HepG2 (cell line): ENCODE measurements around the gene OR2V2. TPM values are rescaled to one million over a fixed set of nuclear protein-coding genes. Genes with fewer than 3 reads are reported as not detected.

Experiments
- ATAC-seq: fragments of 200-7000 bp; cut with Tn5 transposase; 3 replicates; pipeline ENCODE4 v1.9.1; 2020; ENCODE audit warnings: mild to moderate bottlenecking, moderate library complexity
- BruUV-seq: library from RNA; stranded (reverse); fragments of 400-500 nt; replicated peaks from 2 replicates; lab custom pipeline; 2021; lab: Mats Ljungman, UMichigan
- CTCF ChIA-PET: fragments of 300-600 bp; formaldehyde crosslinking; extraction: SDS; loops from one replicate; lab custom pipeline; 2021; ENCODE audit warnings: low total read pairs, inconsistent platforms, low intra/inter-chr PET ratio; lab: Yijun Ruan, JAX
- POLR2A ChIA-PET: fragments of 350-600 bp; sonication (Branson Sonifier 250); formaldehyde crosslinking; loops from one replicate; lab custom pipeline; 2020; ENCODE audit warnings: antibody characterized with exemption, inconsistent platforms; lab: Yijun Ruan, JAX
- DNase-seq: peaks from one replicate; pipeline ENCODE4 v3.0.0-alpha.2; 2015; ENCODE audit warnings: low spot score
- FAIRE-seq: peaks from 3 replicates; lab custom pipeline; 2011; peaks lifted over from hg19 to GRCh38; lab: Jason Lieb, UNC
- H2AFZ ChIP-seq: one replicate; pipeline ENCODE4 v1.6.1; 2011; ENCODE audit warnings: low read length, inconsistent platforms
- H3K27ac ChIP-seq: fragments of 300-600 bp; 3 replicates; pipeline ENCODE4 v1.8.0; 2011; ENCODE audit warnings: mixed run types, mild to moderate bottlenecking, mixed read lengths, low read length, inconsistent platforms; ENCODE audit not compliant: insufficient read depth; ENCODE audit errors: extremely low read length
- H3K27me3 ChIP-seq, 2 experiments: fragments of 200-600 bp in 1 of 2; 2 replicates in 1 of 2; 3 replicates in 1 of 2; pipeline versions ENCODE4 v1.6.0 to v1.8.0; 2011; ENCODE audit warnings: low read length in 2 of 2, mild to moderate bottlenecking in 2 of 2, moderate library complexity in 2 of 2, inconsistent platforms in 1 of 2; ENCODE audit not compliant: insufficient read depth in 2 of 2, control insufficient read depth in 1 of 2
- H3K36me3 ChIP-seq, 2 experiments: fragments of 200-600 bp in 1 of 2; replicated peaks in 1 of 2; 2 replicates in 1 of 2; 3 replicates in 1 of 2; pipeline versions ENCODE4 v1.5.1 to v1.8.0; 2011; ENCODE audit warnings: low read length in 2 of 2, inconsistent platforms in 1 of 2; ENCODE audit not compliant: insufficient read depth in 2 of 2, control insufficient read depth in 1 of 2
- H3K4me1 ChIP-seq: 2 replicates; pipeline ENCODE4 v1.5.1; 2012; ENCODE audit warnings: low read length, inconsistent platforms; ENCODE audit not compliant: insufficient read depth
- H3K4me2 ChIP-seq: 2 replicates; pipeline ENCODE4 v1.6.0; 2011; ENCODE audit warnings: low read depth, low read length, inconsistent platforms
- H3K4me3 ChIP-seq, 3 experiments: fragments of 200-600 bp in 1 of 3; sonication (generic), shearing (Covaris generic) in 1 of 3; replicated peaks in 1 of 3; 2 replicates each; pipeline ENCODE4 v1.5.1; 2011 to 2016; ENCODE audit warnings: low read length in 3 of 3, inconsistent platforms in 2 of 3, low read depth in 2 of 3, mild to moderate bottlenecking in 2 of 3, control low read depth in 1 of 3, mixed read lengths in 1 of 3; ENCODE audit not compliant: insufficient read depth in 1 of 3
- H3K79me2 ChIP-seq: one replicate; pipeline ENCODE4 v1.6.1; 2011; ENCODE audit warnings: low read length, inconsistent platforms; ENCODE audit not compliant: insufficient read depth
- H3K9ac ChIP-seq: 2 replicates; pipeline ENCODE4 v1.6.0; 2011; ENCODE audit warnings: mild to moderate bottlenecking, low read depth, low read length, inconsistent platforms; ENCODE audit not compliant: insufficient read depth
- H3K9me3 ChIP-seq: 2 replicates; pipeline ENCODE4 v1.5.1; 2012; ENCODE audit warnings: mild to moderate bottlenecking, low read length
- H4K20me1 ChIP-seq: 2 replicates; pipeline ENCODE4 v1.6.0; 2011; ENCODE audit warnings: inconsistent platforms, mild to moderate bottlenecking, low read length, moderate library complexity; ENCODE audit not compliant: insufficient read depth
- DNMT1 ChIP-seq: sonication (generic); formaldehyde crosslinking; IDR thresholded peaks from 2 replicates; pipeline ENCODE4 v1.5.1; 2020; ENCODE audit warnings: mild to moderate bottlenecking, missing genetic modification reagents
- IRX3 ChIP-seq: sonication (generic); formaldehyde crosslinking; IDR thresholded peaks from 2 replicates; pipeline ENCODE4 v1.8.1; 2023; ENCODE audit warnings: mild to moderate bottlenecking, low read depth, missing genetic modification reagents, borderline replicate concordance
- NFE2 ChIP-seq: sonication (generic); formaldehyde crosslinking; IDR thresholded peaks from 2 replicates; pipeline ENCODE4 v1.4.0; 2020; ENCODE audit warnings: missing genetic modification reagents
- RNF219 ChIP-seq: sonication (generic); formaldehyde crosslinking; IDR thresholded peaks from 2 replicates; pipeline ENCODE4 v1.5.0; 2020; ENCODE audit warnings: mild to moderate bottlenecking, missing genetic modification reagents
- ZSCAN22 ChIP-seq: sonication (generic); formaldehyde crosslinking; IDR thresholded peaks from 2 replicates; pipeline ENCODE4 v1.4.0; 2020; ENCODE audit warnings: mild to moderate bottlenecking, missing genetic modification reagents
- ZXDC ChIP-seq: sonication (generic); formaldehyde crosslinking; IDR thresholded peaks from 2 replicates; pipeline ENCODE4 v1.5.0; 2020; ENCODE audit warnings: mild to moderate bottlenecking, missing genetic modification reagents
- WGBS: methylation state at CpG from one replicate; pipeline ENCODE4 v1.1.6; 2017; ENCODE audit warnings: low lambda C conversion rate; 5-methylcytosine and 5-hydroxymethylcytosine counted together
- in situ Hi-C: cut with HindIII; loops from 2 replicates; pipeline ENCODE4 v1.10.0; 2017; ENCODE audit warnings: low pct_unique_long_range_greater_than_20kb; ENCODE audit not compliant: extremely low pct_ligation_motif_present
- intact Hi-C: fragments of 100-400 bp; cut with micrococcal nuclease; formaldehyde crosslinking; loops from one replicate; pipeline ENCODE4 v1.10.0; 2022; ENCODE audit not compliant: unreplicated experiment
- polyA plus RNA-seq, 8 experiments: library from polyadenylated mRNA; depleted of rRNA in 3 of 8; stranded (reverse) in 7 of 8; unstranded in 1 of 8; fragments of >200 nt; fragmentation: Illumina TruSeq in 4 of 8; extraction: Trizol in 4 of 8; gene quantifications; 2 replicates each; pipeline versions ENCODE4 v1.2.1 to v1.2.3, GENCODE V29; 2011 to 2016; ENCODE audit warnings: low read depth in 4 of 8, missing spikeins in 1 of 8, mixed read lengths in 1 of 8; ENCODE audit not compliant: insufficient read depth in 1 of 8
- total RNA-seq, 5 experiments: library from RNA; depleted of rRNA; stranded (reverse); fragments of >200 nt; fragmentation: Illumina TruSeq; extraction: Trizol; gene quantifications; 2 replicates each; pipeline ENCODE4 v1.2.3, GENCODE V29; 2016; ENCODE audit warnings: low read depth in 1 of 5

Gene OR2V2
- total and polyA plus RNA-seq, 2 of the 13 experiments (the other 11 are each of a cell fraction or from before 2014, with no cell fraction given) = not detected

DNA sequence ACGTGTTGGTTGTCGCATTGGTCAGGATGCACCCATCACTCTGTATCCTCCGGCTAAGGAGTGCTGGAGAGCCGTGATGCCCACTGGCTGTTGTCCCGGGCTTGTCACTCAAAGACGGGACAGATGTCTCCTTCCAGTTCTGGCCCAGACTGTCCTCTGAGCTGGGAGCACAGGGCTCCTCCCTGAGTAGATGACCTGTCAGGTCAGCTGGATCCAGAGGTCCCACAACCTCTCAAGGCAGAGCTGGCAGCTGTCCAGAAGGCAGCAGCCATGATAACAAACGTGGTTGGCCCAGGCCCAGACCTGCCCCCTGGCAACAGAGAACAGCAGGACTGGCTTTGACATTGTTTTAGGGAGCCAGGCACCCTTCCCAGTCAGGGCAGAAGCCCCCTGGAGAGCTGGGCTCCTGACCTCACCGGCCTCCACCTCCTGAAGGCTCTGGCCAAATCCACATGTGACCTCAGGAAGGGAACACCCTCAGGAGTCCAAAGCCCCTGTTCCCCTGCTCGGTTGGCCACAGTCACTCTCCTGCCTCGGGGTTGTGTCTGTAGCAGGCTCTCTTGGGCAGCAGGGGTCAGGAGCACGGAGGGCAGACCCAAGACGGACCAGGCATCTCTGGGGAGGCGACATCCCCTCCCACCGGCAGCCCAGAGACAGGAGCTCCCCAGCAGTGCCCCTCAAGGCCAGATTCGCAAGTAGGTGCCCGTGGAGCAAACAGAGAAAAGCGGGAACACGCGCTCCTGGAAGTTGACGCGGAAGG is 47.3 kb downstream of the OR2V2 start (continued):
- TF ChIP-seq RNF219 = no peak
- TF ChIP-seq NFE2 (CRISPR knock-in tag) = no peak
- TF ChIP-seq ZSCAN22 (CRISPR knock-in tag) = no peak
- TF ChIP-seq IRX3 (CRISPR knock-in tag) = no peak

DNA sequence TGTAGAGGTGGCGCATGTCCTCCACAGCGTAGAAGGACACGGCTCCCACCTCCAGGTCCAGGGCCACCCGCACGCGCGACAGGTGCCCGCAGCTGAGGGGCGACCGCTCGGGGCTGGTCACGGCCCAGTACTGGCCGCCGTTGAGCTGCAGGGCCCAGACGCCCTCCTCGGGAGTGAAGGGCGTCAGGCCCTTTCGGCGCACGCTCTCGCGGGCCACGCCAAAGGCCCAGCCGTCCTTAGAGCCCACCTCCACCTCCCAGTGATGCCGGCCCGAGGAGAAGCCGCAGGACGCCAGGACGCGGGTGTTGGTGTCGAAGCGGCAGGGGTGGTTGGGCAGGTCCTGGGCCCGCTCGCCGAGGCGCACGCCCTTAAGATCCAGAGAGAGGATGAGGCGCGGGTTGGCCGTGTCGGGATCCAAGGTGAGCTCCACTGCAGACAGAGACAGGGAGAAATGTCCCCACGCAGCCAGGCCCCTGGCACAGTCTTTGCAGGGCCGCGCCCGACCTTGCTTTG is 47.9 kb downstream of the OR2V2 start:
- in situ Hi-C loops = no loop called here

More for the DNA sequence above, 47.9 kb downstream of the OR2V2 start:
- BruUV-seq = no TSS peak
- Histone ChIP-seq H4K20me1 (no peaks in the 10 kb centered on the region), H3K4me3 (no peak overlapping the region), H3K9me3 (no peaks in the 10 kb centered on the region), H2AFZ (no peak overlapping the region), H3K36me3 (no peaks in the 10 kb centered on the region), H3K27ac (no peak overlapping the region), H3K27me3 (peaks cover 3 to 31% of the 10 kb centered on the region in 2 experiments), H3K9ac (no peak overlapping the region), H3K79me2 (no peaks in the 10 kb centered on the region)
- CTCF ChIA-PET = no interaction called here
- intact Hi-C loops = no loop called here
- no peak for FAIRE-seq
- POLR2A ChIA-PET = interaction anchor here (7.2 kb wide), 1 partner anchor 9 kb away, joined by 104 read pairs; the partner anchor contains the start of gene TRIM7
- TF ChIP-seq DNMT1 (CRISPR knock-in tag) = no peak
- TF ChIP-seq ZXDC (CRISPR knock-in tag) = no peak
- TF ChIP-seq, all 625 proteins: peak for 0
- Histone ChIP-seq H3K4me2 (no peak overlapping the region), H3K4me1 (peaks cover 28% of the 10 kb centered on the region)
- ATAC-seq (no peak), DNase-seq (no peak)
- WGBS = 95% methylated on average over 16 of the region's 45 CpGs
